ENCODE data around the gene EPAS1.

DNA sequence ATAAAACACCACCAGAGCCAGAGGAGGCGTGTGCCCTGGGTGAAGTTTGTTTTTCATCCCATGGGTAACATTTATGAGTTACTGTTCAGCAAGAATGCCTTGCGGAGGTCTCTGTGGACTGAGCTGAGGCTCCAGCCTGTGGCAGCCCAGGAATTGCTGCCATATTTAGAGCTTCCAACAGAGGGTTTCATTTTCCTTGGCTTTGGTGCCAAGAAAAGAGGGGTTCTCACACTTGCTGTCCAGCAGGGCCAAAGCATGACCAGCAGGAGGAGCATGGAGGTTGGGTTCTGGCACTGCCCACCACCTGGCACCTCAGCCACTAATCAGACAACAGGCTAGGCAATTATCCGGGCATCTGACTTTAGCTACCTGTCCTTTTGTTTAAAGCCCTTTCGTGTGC lies 36.7 kb downstream of the EPAS1 start:
- TF ChIP-seq NR3C1 (CRISPR knock-in tag; IDR thresholded peaks at IDR 0.05) (no peak), ZNF274 (CRISPR knock-in tag; IDR thresholded peaks at IDR 0.05) (no peak), GLI4 (CRISPR knock-in tag; IDR thresholded peaks at IDR 0.05; ENCODE audit: borderline replicate concordance) (no peak), JUN (CRISPR knock-in tag; IDR thresholded peaks at IDR 0.05) (no peak), CEBPB (IDR thresholded peaks at IDR 0.05; ENCODE audit: borderline replicate concordance, low read depth, low read length) (no peak), TCF12 (IDR thresholded peaks at IDR 0.05) (no peak), TCF12 (CRISPR knock-in tag; IDR thresholded peaks at IDR 0.05) (no peak), FOXO1 (CRISPR knock-in tag; IDR thresholded peaks at IDR 0.05) (no peak), HMGXB3 (CRISPR knock-in tag; IDR thresholded peaks at IDR 0.05; ENCODE audit: borderline replicate concordance) (no peak), POLR2A (IDR thresholded peaks at IDR 0.05; ENCODE audit: insufficient read depth in 1 of 2, low read depth in 2 of 2, low read length in 2 of 2) (no peak), ARNT (IDR thresholded peaks at IDR 0.05) (no peak)
- TF ChIP-seq, protein P1, sequence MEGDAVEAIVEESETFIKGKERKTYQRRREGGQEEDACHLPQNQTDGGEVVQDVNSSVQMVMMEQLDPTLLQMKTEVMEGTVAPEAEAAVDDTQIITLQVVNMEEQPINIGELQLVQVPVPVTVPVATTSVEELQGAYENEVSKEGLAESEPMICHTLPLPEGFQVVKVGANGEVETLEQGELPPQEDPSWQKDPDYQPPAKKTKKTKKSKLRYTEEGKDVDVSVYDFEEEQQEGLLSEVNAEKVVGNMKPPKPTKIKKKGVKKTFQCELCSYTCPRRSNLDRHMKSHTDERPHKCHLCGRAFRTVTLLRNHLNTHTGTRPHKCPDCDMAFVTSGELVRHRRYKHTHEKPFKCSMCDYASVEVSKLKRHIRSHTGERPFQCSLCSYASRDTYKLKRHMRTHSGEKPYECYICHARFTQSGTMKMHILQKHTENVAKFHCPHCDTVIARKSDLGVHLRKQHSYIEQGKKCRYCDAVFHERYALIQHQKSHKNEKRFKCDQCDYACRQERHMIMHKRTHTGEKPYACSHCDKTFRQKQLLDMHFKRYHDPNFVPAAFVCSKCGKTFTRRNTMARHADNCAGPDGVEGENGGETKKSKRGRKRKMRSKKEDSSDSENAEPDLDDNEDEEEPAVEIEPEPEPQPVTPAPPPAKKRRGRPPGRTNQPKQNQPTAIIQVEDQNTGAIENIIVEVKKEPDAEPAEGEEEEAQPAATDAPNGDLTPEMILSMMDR (CRISPR knock-in tag; IDR thresholded peaks at IDR 0.05), result peak; percentile 35
- TF ChIP-seq, protein P2, sequence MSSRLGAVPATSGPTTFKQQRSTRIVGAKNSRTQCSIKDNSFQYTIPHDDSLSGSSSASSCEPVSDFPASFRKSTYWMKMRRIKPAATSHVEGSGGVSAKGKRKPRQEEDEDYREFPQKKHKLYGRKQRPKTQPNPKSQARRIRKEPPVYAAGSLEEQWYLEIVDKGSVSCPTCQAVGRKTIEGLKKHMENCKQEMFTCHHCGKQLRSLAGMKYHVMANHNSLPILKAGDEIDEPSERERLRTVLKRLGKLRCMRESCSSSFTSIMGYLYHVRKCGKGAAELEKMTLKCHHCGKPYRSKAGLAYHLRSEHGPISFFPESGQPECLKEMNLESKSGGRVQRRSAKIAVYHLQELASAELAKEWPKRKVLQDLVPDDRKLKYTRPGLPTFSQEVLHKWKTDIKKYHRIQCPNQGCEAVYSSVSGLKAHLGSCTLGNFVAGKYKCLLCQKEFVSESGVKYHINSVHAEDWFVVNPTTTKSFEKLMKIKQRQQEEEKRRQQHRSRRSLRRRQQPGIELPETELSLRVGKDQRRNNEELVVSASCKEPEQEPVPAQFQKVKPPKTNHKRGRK (CRISPR knock-in tag; IDR thresholded peaks at IDR 0.05), result no peak
- TF ChIP-seq, protein P3, sequence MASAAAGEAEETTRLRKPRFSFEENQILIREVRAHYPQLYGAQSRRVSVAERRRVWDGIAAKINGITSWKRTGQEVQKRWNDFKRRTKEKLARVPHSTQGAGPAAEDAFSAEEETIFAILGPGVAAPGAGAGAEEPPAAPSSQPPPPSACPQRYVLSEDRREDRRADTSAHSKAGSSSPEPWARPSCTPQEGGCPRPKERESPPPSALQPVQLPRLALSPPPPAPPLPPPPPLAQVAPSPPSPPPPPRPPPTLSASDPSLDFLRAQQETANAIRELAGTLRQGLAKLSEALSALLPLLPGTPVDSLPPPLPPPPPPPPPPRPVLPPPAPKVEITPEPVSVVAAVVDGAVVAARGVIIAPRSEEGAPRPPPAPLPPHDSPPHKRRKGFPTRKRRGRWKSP (CRISPR knock-in tag; IDR thresholded peaks at IDR 0.05), result no peak
- TF ChIP-seq, protein P4, sequence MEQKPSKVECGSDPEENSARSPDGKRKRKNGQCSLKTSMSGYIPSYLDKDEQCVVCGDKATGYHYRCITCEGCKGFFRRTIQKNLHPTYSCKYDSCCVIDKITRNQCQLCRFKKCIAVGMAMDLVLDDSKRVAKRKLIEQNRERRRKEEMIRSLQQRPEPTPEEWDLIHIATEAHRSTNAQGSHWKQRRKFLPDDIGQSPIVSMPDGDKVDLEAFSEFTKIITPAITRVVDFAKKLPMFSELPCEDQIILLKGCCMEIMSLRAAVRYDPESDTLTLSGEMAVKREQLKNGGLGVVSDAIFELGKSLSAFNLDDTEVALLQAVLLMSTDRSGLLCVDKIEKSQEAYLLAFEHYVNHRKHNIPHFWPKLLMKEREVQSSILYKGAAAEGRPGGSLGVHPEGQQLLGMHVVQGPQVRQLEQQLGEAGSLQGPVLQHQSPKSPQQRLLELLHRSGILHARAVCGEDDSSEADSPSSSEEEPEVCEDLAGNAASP (CRISPR knock-in tag; IDR thresholded peaks at IDR 0.05; ENCODE audit: borderline replicate concordance), result no peak
